K562 (cell line): ENCODE measurements around the gene PLK5. TPM values are rescaled to one million over a fixed set of nuclear protein-coding genes. Genes with fewer than 3 reads are reported as not detected.

ENCODE experiments used
- CHD1 ChIP-seq: fragments of 200-600 bp; sonication (generic); IDR thresholded peaks from one replicate; pipeline ENCODE4 v1.6.1; 2012; ENCODE audit warnings: mild to moderate bottlenecking, moderate library complexity, low read length, inconsistent platforms
- FOSL1 ChIP-seq: fragments of 200-800 bp; sonication (Bioruptor generic); conservative IDR thresholded peaks from 2 replicates; pipeline ENCODE4 v1.6.1; 2016; ENCODE audit warnings: missing genetic modification characterization, missing compliant biosample characterization
- HIVEP1 ChIP-seq: fragments of 250-450 bp; sonication (Bioruptor Pico); IDR thresholded peaks from 2 replicates; pipeline ENCODE4 v1.4.0; 2020; ENCODE audit warnings: mild to moderate bottlenecking
- PHF20 ChIP-seq: fragments of 450-650 bp; IDR thresholded peaks from 2 replicates; pipeline ENCODE4 v1.6.1; 2018; ENCODE audit not compliant: partially characterized antibody
- POLR2B ChIP-seq: fragments of 450-650 bp; IDR thresholded peaks from 2 replicates; pipeline ENCODE4 v1.6.1; 2018; ENCODE audit warnings: low read depth; ENCODE audit not compliant: partially characterized antibody
- RB1 ChIP-seq: fragments of 450-650 bp; IDR thresholded peaks from 2 replicates; pipeline ENCODE4 v1.6.1; 2017; ENCODE audit warnings: low read depth, mild to moderate bottlenecking
- SUPT5H ChIP-seq: fragments of 450-650 bp; IDR thresholded peaks from 2 replicates; pipeline ENCODE4 v1.6.1; 2016
- TSC22D4 ChIP-seq: fragments of 450-650 bp; IDR thresholded peaks from 2 replicates; pipeline ENCODE4 v1.6.1; 2016; ENCODE audit warnings: missing genetic modification characterization, missing biosample characterization, control low read depth
- ZFX ChIP-seq: sonication (generic); formaldehyde crosslinking; IDR thresholded peaks from 2 replicates; pipeline ENCODE4 v1.8.0; 2022; ENCODE audit warnings: mild to moderate bottlenecking, missing genetic modification reagents, moderate library complexity
- ZNF184 ChIP-seq: sonication (generic); formaldehyde crosslinking; IDR thresholded peaks from 2 replicates; pipeline ENCODE4 v1.5.0; 2020; ENCODE audit warnings: missing genetic modification reagents
- ZNF444 ChIP-seq: fragments of 250-450 bp; sonication (Bioruptor Pico); IDR thresholded peaks from 2 replicates; pipeline ENCODE4 v1.4.0; 2020; ENCODE audit warnings: mild to moderate bottlenecking, moderate library complexity
- ZNF584 ChIP-seq: fragments of 200-800 bp; sonication (Bioruptor generic); IDR thresholded peaks from 2 replicates; pipeline ENCODE4 v1.6.1; 2016; ENCODE audit warnings: low read depth, mild to moderate bottlenecking, missing genetic modification characterization, missing compliant biosample characterization
- polyA plus RNA-seq, 8 experiments: library from polyadenylated mRNA; depleted of rRNA in 4 of 8; stranded (reverse) in 5 of 8; unstranded in 3 of 8; fragments of >200 nt; fragmentation: Nextera tagmentation in 2 of 8; fragmentation: Illumina TruSeq in 1 of 8; extraction: Ambion mirVana in 2 of 8; extraction: Trizol in 1 of 8; gene quantifications; 2 replicates each; pipeline versions ENCODE4 v1.2.1 to v1.2.3, GENCODE V29; 2011 to 2014; ENCODE audit warnings: inconsistent platforms in 1 of 8, missing spikeins in 1 of 8
- total RNA-seq, 7 experiments: library from RNA; depleted of rRNA in 6 of 7; stranded (reverse); fragments of >200 nt in 6 of 7; fragmentation: Illumina TruSeq in 2 of 7; extraction: Trizol in 2 of 7; gene quantifications; 2 replicates each; pipeline versions ENCODE4 v1.2.1 to v1.2.3, GENCODE V29; 2011 to 2021; ENCODE audit warnings: low replicate concordance in 1 of 7
- TF ChIP-seq, protein P1 (sequence below): fragments of 250-450 bp; sonication (Bioruptor Pico); IDR thresholded peaks from 2 replicates; pipeline ENCODE4 v1.9.0; 2021; ENCODE audit warnings: mild to moderate bottlenecking
- TF ChIP-seq, protein P2 (sequence below), 2 experiments: fragments of 250-450 bp in 1 of 2; fragments of 450-650 bp in 1 of 2; sonication (Bioruptor Pico) in 1 of 2; IDR thresholded peaks; 2 replicates each; pipeline versions ENCODE4 v1.6.1 to v1.8.0; 2016 to 2021; ENCODE audit warnings: mild to moderate bottlenecking in 2 of 2, moderate library complexity in 2 of 2, missing compliant biosample characterization in 1 of 2, missing genetic modification characterization in 1 of 2
- TF ChIP-seq, protein P3 (sequence below): IDR thresholded peaks from 2 replicates; pipeline ENCODE4 v1.6.1; 2011; ENCODE audit warnings: borderline replicate concordance, low read depth, mild to moderate bottlenecking, moderate library complexity, low read length; ENCODE audit not compliant: insufficient read depth, poor library complexity, severe bottlenecking
- TF ChIP-seq, protein P4 (sequence below), 2 experiments: fragments of 450-650 bp; formaldehyde crosslinking in 1 of 2; IDR thresholded peaks; 2 replicates each; pipeline versions ENCODE4 v1.4.0 to v1.6.1; 2014 to 2020; ENCODE audit warnings: mild to moderate bottlenecking in 2 of 2, borderline replicate concordance in 1 of 2, low read depth in 1 of 2

Gene PLK5
- total and polyA plus RNA-seq, 9 of the 15 experiments (the other 6 are each of a cell fraction or from before 2014, with no cell fraction given): 0.04 to 0.23 (median 0.11) TPM; not detected in 5

DNA sequence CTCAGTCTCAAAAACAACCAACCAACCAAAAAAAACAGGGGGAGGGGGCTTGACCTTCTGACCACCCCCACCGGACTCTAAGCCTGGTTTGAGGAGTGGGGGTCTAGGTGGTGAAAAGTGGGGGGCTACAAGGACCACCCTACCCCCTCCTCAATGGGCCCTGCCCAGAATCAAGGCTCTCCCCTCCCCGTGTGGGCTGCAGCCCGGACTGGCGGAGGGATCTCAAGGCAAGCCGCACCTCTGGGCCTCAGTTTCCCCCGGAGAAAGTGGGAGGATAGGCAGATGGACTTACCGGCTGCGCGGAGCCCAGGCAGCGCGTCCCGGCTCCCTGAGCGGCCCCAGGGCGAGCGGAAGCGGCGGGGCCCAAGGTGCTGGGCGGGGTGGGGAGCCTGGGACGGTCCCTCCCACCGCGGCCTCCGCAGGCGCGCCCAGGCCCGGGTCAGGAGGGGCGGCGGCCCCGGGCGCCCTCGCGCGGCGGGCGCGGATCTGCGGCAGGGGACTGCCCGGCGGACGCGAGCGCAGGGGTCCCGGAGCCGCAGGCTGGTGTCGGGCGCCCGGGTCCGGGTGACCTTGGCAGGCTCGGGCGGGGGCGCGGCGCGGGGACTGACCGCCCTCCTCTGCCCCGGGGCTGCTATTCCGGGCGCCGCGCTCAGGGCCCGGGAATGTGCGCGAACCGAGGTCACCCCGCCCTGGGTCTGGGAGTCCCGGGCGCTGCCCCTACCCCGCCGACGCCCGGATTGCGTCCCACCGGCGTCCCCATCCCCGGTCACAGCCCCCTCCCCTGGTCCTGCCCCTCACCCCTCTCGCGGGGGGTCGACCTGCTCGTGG is 11.0 kb upstream of the PLK5 start, which contains the start of gene ADAMTSL5 (continued):
- TF ChIP-seq ZFX (CRISPR knock-in tag) (peak; percentile 52), HIVEP1 (CRISPR knock-in tag) (no peak), PHF20 (peak; percentile 63), SUPT5H (peak; percentile 73), CHD1 (peak; percentile 57), POLR2B (peak; percentile 27), RB1 (peak; percentile 92; the same call in 1 of the 2 replicates), ZNF444 (no peak), ZNF584 (no peak), FOSL1 (tag) (no peak), TSC22D4 (no peak), ZNF184 (CRISPR knock-in tag) (no peak)
- TF ChIP-seq, protein P1, sequence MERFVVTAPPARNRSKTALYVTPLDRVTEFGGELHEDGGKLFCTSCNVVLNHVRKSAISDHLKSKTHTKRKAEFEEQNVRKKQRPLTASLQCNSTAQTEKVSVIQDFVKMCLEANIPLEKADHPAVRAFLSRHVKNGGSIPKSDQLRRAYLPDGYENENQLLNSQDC (CRISPR knock-in tag): no peak
- TF ChIP-seq, protein P2, sequence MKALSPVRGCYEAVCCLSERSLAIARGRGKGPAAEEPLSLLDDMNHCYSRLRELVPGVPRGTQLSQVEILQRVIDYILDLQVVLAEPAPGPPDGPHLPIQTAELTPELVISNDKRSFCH (CRISPR knock-in tag; IDR thresholded peaks at IDR 0.05): no peak
- TF ChIP-seq, protein P2 (tag; IDR thresholded peaks at IDR 0.05): peak; percentile 35; the same call in 1 of the 2 replicates
- TF ChIP-seq, protein P3, sequence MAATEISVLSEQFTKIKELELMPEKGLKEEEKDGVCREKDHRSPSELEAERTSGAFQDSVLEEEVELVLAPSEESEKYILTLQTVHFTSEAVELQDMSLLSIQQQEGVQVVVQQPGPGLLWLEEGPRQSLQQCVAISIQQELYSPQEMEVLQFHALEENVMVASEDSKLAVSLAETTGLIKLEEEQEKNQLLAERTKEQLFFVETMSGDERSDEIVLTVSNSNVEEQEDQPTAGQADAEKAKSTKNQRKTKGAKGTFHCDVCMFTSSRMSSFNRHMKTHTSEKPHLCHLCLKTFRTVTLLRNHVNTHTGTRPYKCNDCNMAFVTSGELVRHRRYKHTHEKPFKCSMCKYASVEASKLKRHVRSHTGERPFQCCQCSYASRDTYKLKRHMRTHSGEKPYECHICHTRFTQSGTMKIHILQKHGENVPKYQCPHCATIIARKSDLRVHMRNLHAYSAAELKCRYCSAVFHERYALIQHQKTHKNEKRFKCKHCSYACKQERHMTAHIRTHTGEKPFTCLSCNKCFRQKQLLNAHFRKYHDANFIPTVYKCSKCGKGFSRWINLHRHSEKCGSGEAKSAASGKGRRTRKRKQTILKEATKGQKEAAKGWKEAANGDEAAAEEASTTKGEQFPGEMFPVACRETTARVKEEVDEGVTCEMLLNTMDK: peak; percentile 38
- TF ChIP-seq, protein P4, sequence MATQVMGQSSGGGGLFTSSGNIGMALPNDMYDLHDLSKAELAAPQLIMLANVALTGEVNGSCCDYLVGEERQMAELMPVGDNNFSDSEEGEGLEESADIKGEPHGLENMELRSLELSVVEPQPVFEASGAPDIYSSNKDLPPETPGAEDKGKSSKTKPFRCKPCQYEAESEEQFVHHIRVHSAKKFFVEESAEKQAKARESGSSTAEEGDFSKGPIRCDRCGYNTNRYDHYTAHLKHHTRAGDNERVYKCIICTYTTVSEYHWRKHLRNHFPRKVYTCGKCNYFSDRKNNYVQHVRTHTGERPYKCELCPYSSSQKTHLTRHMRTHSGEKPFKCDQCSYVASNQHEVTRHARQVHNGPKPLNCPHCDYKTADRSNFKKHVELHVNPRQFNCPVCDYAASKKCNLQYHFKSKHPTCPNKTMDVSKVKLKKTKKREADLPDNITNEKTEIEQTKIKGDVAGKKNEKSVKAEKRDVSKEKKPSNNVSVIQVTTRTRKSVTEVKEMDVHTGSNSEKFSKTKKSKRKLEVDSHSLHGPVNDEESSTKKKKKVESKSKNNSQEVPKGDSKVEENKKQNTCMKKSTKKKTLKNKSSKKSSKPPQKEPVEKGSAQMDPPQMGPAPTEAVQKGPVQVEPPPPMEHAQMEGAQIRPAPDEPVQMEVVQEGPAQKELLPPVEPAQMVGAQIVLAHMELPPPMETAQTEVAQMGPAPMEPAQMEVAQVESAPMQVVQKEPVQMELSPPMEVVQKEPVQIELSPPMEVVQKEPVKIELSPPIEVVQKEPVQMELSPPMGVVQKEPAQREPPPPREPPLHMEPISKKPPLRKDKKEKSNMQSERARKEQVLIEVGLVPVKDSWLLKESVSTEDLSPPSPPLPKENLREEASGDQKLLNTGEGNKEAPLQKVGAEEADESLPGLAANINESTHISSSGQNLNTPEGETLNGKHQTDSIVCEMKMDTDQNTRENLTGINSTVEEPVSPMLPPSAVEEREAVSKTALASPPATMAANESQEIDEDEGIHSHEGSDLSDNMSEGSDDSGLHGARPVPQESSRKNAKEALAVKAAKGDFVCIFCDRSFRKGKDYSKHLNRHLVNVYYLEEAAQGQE (IDR thresholded peaks at IDR 0.05; ENCODE audit: borderline replicate concordance): peak; percentile 38
- TF ChIP-seq, protein P4 (CRISPR knock-in tag; IDR thresholded peaks at IDR 0.05; ENCODE audit: low read depth): 0 out of 2 replicates have a peak, but pooled peaks have one; percentile 54
